Activated CD4-positive, alpha-beta memory T cell treated with anti-CD3 and anti-CD28 coated beads for 36 hours (primary cell): ENCODE results near the gene HOXA6. TPM values are rescaled to one million over a fixed set of nuclear protein-coding genes. Genes with fewer than 3 reads are reported as not detected.

ENCODE experiments used
- CTCF ChIA-PET: fragments of 350-600 bp; sonication (Branson Sonifier 250); formaldehyde crosslinking; loops from one replicate; lab custom pipeline; 2021; ENCODE audit warnings: antibody characterized with exemption, inconsistent platforms; lab: Charles Lee
- POLR2A ChIA-PET: fragments of 350-600 bp; sonication (Branson Sonifier 250); formaldehyde crosslinking; loops from one replicate; lab custom pipeline; 2021; ENCODE audit warnings: antibody characterized with exemption; lab: Charles Lee
- DNase-seq: peaks from one replicate; pipeline ENCODE4 v3.0.0-alpha.2; 2020
- H3K27ac Mint-ChIP-seq: one replicate; pipeline ENCODE4 v1.8.0; 2021; ENCODE audit warnings: mixed read lengths
- H3K27me3 Mint-ChIP-seq: one replicate; pipeline ENCODE4 v1.8.0; 2021; ENCODE audit warnings: mixed read lengths
- H3K36me3 Mint-ChIP-seq: one replicate; pipeline ENCODE4 v1.8.0; 2021; ENCODE audit warnings: mixed read lengths
- H3K4me1 Mint-ChIP-seq: one replicate; pipeline ENCODE4 v1.8.0; 2021; ENCODE audit warnings: low read depth, mixed read lengths
- H3K4me3 Mint-ChIP-seq: one replicate; pipeline ENCODE4 v1.8.0; 2021; ENCODE audit warnings: mild to moderate bottlenecking, mixed read lengths
- H3K9me3 Mint-ChIP-seq: one replicate; pipeline ENCODE4 v1.8.0; 2021; ENCODE audit warnings: mixed read lengths
- intact Hi-C: fragments of 100-400 bp; cut with micrococcal nuclease; formaldehyde crosslinking; loops from one replicate; pipeline ENCODE4 v1.15.1; 2023
- total RNA-seq, 2 experiments: library from RNA; stranded (reverse); gene quantifications; one replicate each; pipeline ENCODE4 v1.2.3, GENCODE V29; 2021

The HOXA6 gene
- total RNA-seq, 2 experiments from 2014 or later: not detected

- Mint-ChIP-seq H3K27ac (no peak overlapping the region), H3K4me3 (no peak overlapping the region), H3K36me3 (peaks cover 1% of the 10 kb centered on the region), H3K27me3 (peaks cover 70% of the 10 kb centered on the region), H3K9me3 (no peaks in the 10 kb centered on the region), H3K4me1 (peaks cover 18% of the 10 kb centered on the region)
- POLR2A ChIA-PET: no interaction called here
- intact Hi-C loops: loop anchor here (5.0 kb wide), 1 partner anchor 1319 kb away; no protein-coding TSS in a partner anchor
- CTCF ChIA-PET: interaction anchor here (1.2 to 1.3 kb wide), 2 partner anchors 16 to 25 kb away, joined by 3 to 5 read pairs; no protein-coding TSS in a partner anchor
- no peak for DNase-seq
These were observed 28.9 kb upstream of the HOXA6 start for GRCh38 chr7:27176524-27176845.

- intact Hi-C loops: loop anchor here (5.0 kb wide), 1 partner anchor 1319 kb away; no protein-coding TSS in a partner anchor
- no peak overlapping the region for H3K4me3 Mint-ChIP-seq
- DNase-seq: peak; percentile 4
- peaks cover 1% of the 10 kb centered on the region for H3K36me3 Mint-ChIP-seq
- no peaks in the 10 kb centered on the region for H3K9me3 Mint-ChIP-seq
- no peak overlapping the region for H3K27ac Mint-ChIP-seq
- ChIA-PET CTCF (interaction anchor here (1.1 to 1.3 kb wide), 3 partner anchors 15 to 489 kb away, joined by 3 to 5 read pairs (median 3); no protein-coding TSS in a partner anchor), POLR2A (no interaction called here)
- H3K27me3 Mint-ChIP-seq: peaks cover 72% of the 10 kb centered on the region
- H3K4me1 Mint-ChIP-seq: peaks cover 20% of the 10 kb centered on the region
These were observed 28.3 kb upstream of the HOXA6 start for GRCh38 chr7:27175626-27176523.

- Mint-ChIP-seq H3K27ac (no peak overlapping the region), H3K4me3 (no peak overlapping the region), H3K27me3 (peaks cover 75% of the 10 kb centered on the region), H3K4me1 (peaks cover 20% of the 10 kb centered on the region), H3K9me3 (no peaks in the 10 kb centered on the region), H3K36me3 (peaks cover 1% of the 10 kb centered on the region)
- CTCF ChIA-PET: interaction anchor here (0.9 to 1.1 kb wide), 2 partner anchors 488 to 810 kb away, joined by 3 read pairs; no protein-coding TSS in a partner anchor
- intact Hi-C loops: loop anchor here (5.0 kb wide), 1 partner anchor 1318 kb away; no protein-coding TSS in a partner anchor
- DNase-seq: peak; percentile 4
- POLR2A ChIA-PET: no interaction called here
These were observed 27.5 kb upstream of the HOXA6 start for GRCh38 chr7:27174874-27175625.

GRCh38 chr7:27173956-27174873, 26.6 kb upstream of the HOXA6 start, which contains the start of gene HOXA10:
HOXA10 (minus strand) TSS chr7:27174320; CDS start chr7:27174306, 14 bp downstream.
- H3K27ac Mint-ChIP-seq: no peak within 1 kb of the TSS
- intact Hi-C loops: loop anchor here (1.0 to 2.0 kb wide), 2 partner anchors 11 to 19 kb away; partner anchors contain the start of gene HOXA11
- CTCF ChIA-PET: interaction anchor here (0.9 to 1.5 kb wide), 4 partner anchors 13 to 809 kb away, joined by 3 to 4 read pairs (median 3); partner anchors contain the start of gene HOXA7
- peaks cover 1% of the 10 kb centered on the region for H3K36me3 Mint-ChIP-seq
- no peak for DNase-seq
- H3K4me1 Mint-ChIP-seq: peaks cover 15% of the 10 kb centered on the region
- POLR2A ChIA-PET: no interaction called here
- H3K27me3 Mint-ChIP-seq: peaks cover 70% of the 10 kb centered on the region
- no peak within 1 kb of the TSS for H3K4me3 Mint-ChIP-seq
- H3K9me3 Mint-ChIP-seq: no peaks in the 10 kb centered on the region

- DNase-seq: peak; percentile 34
- ChIA-PET CTCF (interaction anchor here (1.0 to 1.5 kb wide), 5 partner anchors 13 to 487 kb away, joined by 3 to 5 read pairs (median 4); partner anchors contain the start of gene HOXA7), POLR2A (no interaction called here)
- Mint-ChIP-seq H3K27ac (no peak overlapping the region), H3K36me3 (peaks cover 3% of the 10 kb centered on the region), H3K9me3 (no peaks in the 10 kb centered on the region), H3K4me1 (peaks cover 19% of the 10 kb centered on the region), H3K4me3 (no peak overlapping the region), H3K27me3 (peaks cover 71% of the 10 kb centered on the region)
- intact Hi-C loops: loop anchor here (1.0 to 2.0 kb wide), 2 partner anchors 12 to 19 kb away; partner anchors contain the start of gene HOXA11
These were observed 26.0 kb upstream of the HOXA6 start for GRCh38 chr7:27173511-27173955.

GRCh38 chr7:27172823-27173510, 25.4 kb upstream of the HOXA6 start:
- H3K27me3 Mint-ChIP-seq: peaks cover 72% of the 10 kb centered on the region
- H3K9me3 Mint-ChIP-seq: no peaks in the 10 kb centered on the region
- peaks cover 3% of the 10 kb centered on the region for H3K36me3 Mint-ChIP-seq
- peaks cover 23% of the 10 kb centered on the region for H3K4me1 Mint-ChIP-seq
- intact Hi-C loops: loop anchor here (1.0 to 2.0 kb wide), 2 partner anchors 12 to 18 kb away; partner anchors contain the start of gene HOXA11
- no peak overlapping the region for H3K27ac Mint-ChIP-seq
- CTCF ChIA-PET: interaction anchor here (1.0 to 1.5 kb wide), 6 partner anchors 12 to 486 kb away, joined by 3 to 6 read pairs (median 4); partner anchors contain the start of gene HOXA7
- POLR2A ChIA-PET: no interaction called here
- DNase-seq: peak; percentile 23
- H3K4me3 Mint-ChIP-seq: no peak overlapping the region

- H3K4me1 Mint-ChIP-seq: peaks cover 26% of the 10 kb centered on the region
- peak overlapping the region; percentile 57 for H3K4me3 Mint-ChIP-seq
- ChIA-PET CTCF (interaction anchor here (1.0 to 1.5 kb wide), 6 partner anchors 11 to 485 kb away, joined by 3 to 6 read pairs (median 4); no protein-coding TSS in a partner anchor), POLR2A (no interaction called here)
- intact Hi-C loops: loop anchor here (2.0 kb wide), 1 partner anchor 18 kb away; no protein-coding TSS in a partner anchor
- H3K27me3 Mint-ChIP-seq: peaks cover 72% of the 10 kb centered on the region
- H3K9me3 Mint-ChIP-seq: no peaks in the 10 kb centered on the region
- H3K27ac Mint-ChIP-seq: no peak overlapping the region
- peak; percentile 9 for DNase-seq
- peaks cover 3% of the 10 kb centered on the region for H3K36me3 Mint-ChIP-seq
These were observed 24.8 kb upstream of the HOXA6 start for GRCh38 chr7:27172315-27172774.

- Mint-ChIP-seq H3K27me3 (peaks cover 74% of the 10 kb centered on the region), H3K27ac (peak overlapping the region; percentile 33), H3K36me3 (peaks cover 3% of the 10 kb centered on the region), H3K9me3 (no peaks in the 10 kb centered on the region), H3K4me1 (peaks cover 28% of the 10 kb centered on the region), H3K4me3 (peak overlapping the region; percentile 57)
- peak; percentile 18 for DNase-seq
- CTCF ChIA-PET: interaction anchor here (1.0 kb wide), 1 partner anchor 15 kb away, joined by 3 read pairs; no protein-coding TSS in a partner anchor
- intact Hi-C loops: loop anchor here (2.0 kb wide), 1 partner anchor 17 kb away; no protein-coding TSS in a partner anchor
- POLR2A ChIA-PET: no interaction called here
These were observed 24.2 kb upstream of the HOXA6 start for GRCh38 chr7:27171637-27172314.

GRCh38 chr7:27171325-27171636, 23.7 kb upstream of the HOXA6 start:
- intact Hi-C loops: no loop called here
- Mint-ChIP-seq H3K4me1 (peaks cover 32% of the 10 kb centered on the region), H3K27me3 (peaks cover 75% of the 10 kb centered on the region), H3K4me3 (no peak overlapping the region), H3K9me3 (no peaks in the 10 kb centered on the region), H3K36me3 (peaks cover 3% of the 10 kb centered on the region), H3K27ac (no peak overlapping the region)
- peak; percentile 8 for DNase-seq
- ChIA-PET CTCF (interaction anchor here (1.0 to 1.8 kb wide), 3 partner anchors 8 to 15 kb away, joined by 3 to 7 read pairs (median 4); no protein-coding TSS in a partner anchor), POLR2A (no interaction called here)
